CD14-positive monocyte (primary cell): ENCODE results near the gene MRPL54. TPM values are rescaled to one million over a fixed set of nuclear protein-coding genes. Genes with fewer than 3 reads are reported as not detected.

Experiments
- DNase-seq, 3 donors: peaks; one replicate each; pipeline ENCODE4 v3.0.0-alpha.2; 2011 to 2022
- H2AFZ ChIP-seq: 2 replicates; pipeline ENCODE4 v1.6.0; 2012; ENCODE audit warnings: mild to moderate bottlenecking, low read depth, low read length, inconsistent platforms; ENCODE audit not compliant: insufficient read depth, poor library complexity, severe bottlenecking
- H3K27ac ChIP-seq, 2 donors: 1 replicate in 1 of 2; 2 replicates in 1 of 2; pipeline ENCODE4 v1.5.1; 2012 to 2013; ENCODE audit warnings: low read length in 2 of 2, control low read depth in 1 of 2, inconsistent platforms in 1 of 2, low read depth in 1 of 2, mild to moderate bottlenecking in 1 of 2
- H3K27me3 ChIP-seq, 2 donors: one replicate each; pipeline versions ENCODE4 v1.6.0 to v1.6.1; 2011 to 2013; ENCODE audit warnings: low read length in 2 of 2; ENCODE audit not compliant: control insufficient read depth in 2 of 2, insufficient read depth in 2 of 2
- H3K36me3 ChIP-seq, 2 donors: replicated peaks in 1 of 2; 1 replicate in 1 of 2; 2 replicates in 1 of 2; pipeline versions ENCODE4 v1.5.1 to v1.6.1; 2012 to 2013; ENCODE audit warnings: low read length in 2 of 2, control low read depth in 1 of 2, inconsistent platforms in 1 of 2, mild to moderate bottlenecking in 1 of 2; ENCODE audit not compliant: insufficient read depth in 2 of 2, control insufficient read depth in 1 of 2
- H3K4me1 ChIP-seq, 2 donors: 1 replicate in 1 of 2; 2 replicates in 1 of 2; pipeline versions ENCODE4 v1.5.1 to v1.6.1; 2012 to 2013; ENCODE audit warnings: low read length in 2 of 2, control low read depth in 1 of 2, inconsistent platforms in 1 of 2, mild to moderate bottlenecking in 1 of 2, moderate library complexity in 1 of 2; ENCODE audit not compliant: insufficient read depth in 2 of 2, control insufficient read depth in 1 of 2
- H3K4me2 ChIP-seq: replicated peaks from 2 replicates; pipeline ENCODE3; 2012; ENCODE audit warnings: low read length, moderate library complexity, mild to moderate bottlenecking; ENCODE audit not compliant: poor library complexity, severe bottlenecking; ENCODE audit errors: extremely low read depth
- H3K4me3 ChIP-seq, 3 experiments: fragments of 200-600 bp in 1 of 3; sonication (generic) in 1 of 3; replicated peaks in 1 of 3; 1 replicate in 2 of 3; 2 replicates in 1 of 3; pipeline ENCODE4 v1.5.1; 2011 to 2013; ENCODE audit warnings: low read length in 3 of 3, mild to moderate bottlenecking in 3 of 3, control low read depth in 2 of 3, low read depth in 2 of 3, inconsistent platforms in 1 of 3, moderate library complexity in 1 of 3
- H3K79me2 ChIP-seq: 2 replicates; pipeline ENCODE4 v1.6.0; 2012; ENCODE audit warnings: mild to moderate bottlenecking, control low read depth, inconsistent platforms, low read length, moderate library complexity; ENCODE audit not compliant: insufficient read depth
- H3K9ac ChIP-seq: 2 replicates; pipeline ENCODE4 v1.6.0; 2017; ENCODE audit warnings: low read length, mild to moderate bottlenecking; ENCODE audit not compliant: insufficient read depth, poor library complexity, severe bottlenecking
- H3K9me3 ChIP-seq, 2 donors: replicated peaks in 1 of 2; 1 replicate in 1 of 2; 2 replicates in 1 of 2; pipeline versions ENCODE4 v1.5.1 to v1.6.1; 2012 to 2013; ENCODE audit warnings: low read length in 2 of 2, control low read depth in 1 of 2; ENCODE audit not compliant: control insufficient read depth in 1 of 2, insufficient read depth in 1 of 2
- H4K20me1 ChIP-seq: 2 replicates; pipeline ENCODE4 v1.6.0; 2012; ENCODE audit warnings: mild to moderate bottlenecking, low read length, control low read depth, moderate library complexity; ENCODE audit not compliant: insufficient read depth
- H3K27ac Mint-ChIP-seq, 7 donors: one replicate each; pipeline ENCODE4 v1.8.0; 2020; ENCODE audit warnings: mild to moderate bottlenecking in 7 of 7, mixed read lengths in 7 of 7, moderate library complexity in 6 of 7, inconsistent platforms in 2 of 7
- H3K27me3 Mint-ChIP-seq, 3 donors: one replicate each; pipeline ENCODE4 v1.8.0; 2021 to 2022; ENCODE audit warnings: low read depth in 3 of 3, mild to moderate bottlenecking in 3 of 3, mixed read lengths in 3 of 3, moderate library complexity in 3 of 3, inconsistent platforms in 1 of 3
- H3K36me3 Mint-ChIP-seq, 2 donors: one replicate each; pipeline ENCODE4 v1.8.0; 2020; ENCODE audit warnings: mixed read lengths in 2 of 2, inconsistent platforms in 1 of 2, mild to moderate bottlenecking in 1 of 2
- H3K4me1 Mint-ChIP-seq: one replicate; pipeline ENCODE4 v1.8.0; 2020; ENCODE audit warnings: mild to moderate bottlenecking, mixed read lengths
- H3K4me3 Mint-ChIP-seq, 2 donors: one replicate each; pipeline ENCODE4 v1.8.0; 2020; ENCODE audit warnings: mild to moderate bottlenecking in 2 of 2, mixed read lengths in 2 of 2, moderate library complexity in 1 of 2
- H3K9me3 Mint-ChIP-seq, 7 donors: one replicate each; pipeline ENCODE4 v1.8.0; 2020 to 2022; ENCODE audit warnings: mixed read lengths in 7 of 7, mild to moderate bottlenecking in 6 of 7, moderate library complexity in 6 of 7, inconsistent platforms in 2 of 7
- CTCF ChIP-seq: fragments of 200-600 bp; IDR thresholded peaks from one replicate; pipeline ENCODE4 v1.8.0; 2022; ENCODE audit warnings: antibody characterized with exemption, mild to moderate bottlenecking
- WGBS: methylation state at CpG from one replicate; pipeline ENCODE4 v1.1.5; 2013; ENCODE audit warnings: missing lambda C conversion rate; ENCODE audit not compliant: insufficient coverage; 5-methylcytosine and 5-hydroxymethylcytosine counted together
- intact Hi-C, 2 donors: fragments of 100-400 bp; cut with micrococcal nuclease; formaldehyde crosslinking; loops; one replicate each; pipeline versions ENCODE4 v1.15.0 to v1.15.1; 2023
- polyA plus RNA-seq, 3 donors: library from polyadenylated mRNA; depleted of rRNA in 1 of 3; unstranded in 2 of 3; stranded (reverse) in 1 of 3; fragments of 300-500 nt in 2 of 3; fragments of >200 nt in 1 of 3; fragmentation: Illumina TruSeq in 2 of 3; gene quantifications; 1 replicate in 2 of 3; 2 replicates in 1 of 3; pipeline ENCODE4 v1.2.3, GENCODE V29; 2012 to 2021

The MRPL54 gene
- polyA plus RNA-seq, 3 donors: 39.9 to 133 (median 115) TPM

DNA sequence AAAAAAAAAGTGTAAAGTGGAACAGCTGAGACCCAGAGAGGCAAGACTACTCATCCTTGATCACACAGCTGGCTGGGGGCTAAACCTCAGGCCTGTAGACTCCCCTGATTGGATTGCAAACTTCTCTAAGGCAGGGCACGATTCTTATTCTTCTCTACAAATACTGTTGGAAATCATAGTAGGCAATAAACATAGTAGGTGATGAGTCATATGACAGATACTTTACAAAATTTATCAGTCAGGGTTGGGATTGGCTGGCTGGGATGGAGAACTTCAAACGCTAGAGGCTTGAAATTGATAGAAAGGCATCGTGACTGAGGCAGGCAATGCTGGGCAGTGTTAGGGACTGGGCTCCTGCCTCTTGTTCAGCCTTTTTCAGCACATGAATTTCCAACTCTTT is 29.6 kb downstream of the MRPL54 start:
- no peaks in the 10 kb centered on the region for H4K20me1 ChIP-seq
- TF ChIP-seq CTCF: no peak
- no peak overlapping the region for H3K27ac ChIP-seq
- WGBS: no CpG with 5 or more reads among the region's 3 CpGs
- peaks cover 2 to 5% of the 10 kb centered on the region in 2 donors for H3K9me3 ChIP-seq
- Mint-ChIP-seq H3K36me3 (no peaks in the 10 kb centered on the region), H3K4me3 (no peak overlapping the region), H3K27ac (no peak overlapping the region), H3K4me1 (no peaks in the 10 kb centered on the region), H3K27me3 (peaks cover 9 to 15% (median 11%) of the 10 kb centered on the region in 3 donors), H3K9me3 (peaks cover 6 to 21% (median 13%) of the 10 kb centered on the region in 7 donors)
- intact Hi-C loops: no loop called here
- no peaks in the 10 kb centered on the region for H3K36me3 ChIP-seq
- H3K79me2 ChIP-seq: no peaks in the 10 kb centered on the region
- H3K4me1 ChIP-seq: no peaks in the 10 kb centered on the region
- no peak overlapping the region for H3K4me2 ChIP-seq
- H3K4me3 ChIP-seq: no peak overlapping the region
- no peak overlapping the region for H3K9ac ChIP-seq
- H3K27me3 ChIP-seq: no peaks in the 10 kb centered on the region
- H2AFZ ChIP-seq: no peak overlapping the region
- no peak for DNase-seq

GRCh38 chr19:3793799-3794198 is 31.3 kb downstream of the MRPL54 start:
- no peak overlapping the region for H3K27ac Mint-ChIP-seq
- no peak for TF ChIP-seq CTCF
- Histone ChIP-seq H3K4me3 (no peak overlapping the region), H3K27ac (no peak overlapping the region), H3K9ac (no peak overlapping the region), H3K4me2 (no peak overlapping the region), H4K20me1 (no peaks in the 10 kb centered on the region), H3K36me3 (no peaks in the 10 kb centered on the region), H3K4me1 (no peaks in the 10 kb centered on the region), H2AFZ (no peak overlapping the region), H3K79me2 (no peaks in the 10 kb centered on the region), H3K27me3 (no peaks in the 10 kb centered on the region), H3K9me3 (peaks cover 2 to 5% of the 10 kb centered on the region in 2 donors)
- no peaks in the 10 kb centered on the region for H3K4me1 Mint-ChIP-seq
- peaks cover 10 to 19% (median 15%) of the 10 kb centered on the region in 3 donors for H3K27me3 Mint-ChIP-seq
- H3K9me3 Mint-ChIP-seq: peaks cover 6 to 24% (median 17%) of the 10 kb centered on the region in 7 donors
- DNase-seq: no peak
- no peaks in the 10 kb centered on the region for H3K36me3 Mint-ChIP-seq
- no peak overlapping the region for H3K4me3 Mint-ChIP-seq
- intact Hi-C loops: no loop called here
- WGBS: 90% methylated on average over 3 of the region's 3 CpGs
